Spinal cord (tissue), 10 donors: ENCODE measurements around the gene MFSD11. TPM values are rescaled to one million over a fixed set of nuclear protein-coding genes. Genes with fewer than 3 reads are reported as not detected.
"Not testable (repeated sequence)": the region's sequence is repeated elsewhere in the genome, so short reads cannot be mapped to it uniquely, and the experiment has no call there.

Source experiments
- DNase-seq, 6 donors: peaks; one replicate each; pipeline versions ENCODE4 v3.0.0 to v3.0.0-alpha.2; 2013 to 2015; ENCODE audit warnings: low spot score in 6 of 6, low read depth in 4 of 6
- H3K27ac ChIP-seq: one replicate; pipeline ENCODE4 v1.5.1; 2013; ENCODE audit warnings: low read depth, low read length, control low read depth
- H3K27me3 ChIP-seq: one replicate; pipeline ENCODE4 v1.6.1; 2013; ENCODE audit warnings: low read length; ENCODE audit not compliant: control insufficient read depth, insufficient read depth
- H3K36me3 ChIP-seq: one replicate; pipeline ENCODE4 v1.6.1; 2013; ENCODE audit warnings: low read length; ENCODE audit not compliant: control insufficient read depth, insufficient read depth
- H3K4me1 ChIP-seq: one replicate; pipeline ENCODE4 v1.6.1; 2013; ENCODE audit warnings: low read length; ENCODE audit not compliant: control insufficient read depth, insufficient read depth
- H3K4me3 ChIP-seq: one replicate; pipeline ENCODE4 v1.5.1; 2013; ENCODE audit warnings: low read depth, low read length, control low read depth
- H3K9me3 ChIP-seq: one replicate; pipeline ENCODE4 v1.6.1; 2013; ENCODE audit warnings: low read length; ENCODE audit not compliant: control insufficient read depth, insufficient read depth
- WGBS: methylation state at CpG from one replicate; pipeline ENCODE4 v1.1.5; 2013; ENCODE audit warnings: missing lambda C conversion rate; ENCODE audit not compliant: insufficient coverage; 5-methylcytosine and 5-hydroxymethylcytosine counted together
- polyA plus RNA-seq, 2 donors: library from polyadenylated mRNA; unstranded; fragments of 120-200 nt; gene quantifications; one replicate each; pipeline ENCODE4 v1.2.1, GENCODE V29; 2013; ENCODE audit not compliant: insufficient read length in 2 of 2
- total RNA-seq, 2 donors: library from RNA; depleted of rRNA in 1 of 2; stranded (reverse); fragments of 120-200 nt in 1 of 2; fragments of >200 nt in 1 of 2; gene quantifications; one replicate each; pipeline versions ENCODE4 v1.2.3 to v1.2.4, GENCODE V29; 2013 to 2014
- donor health status: healthy.

Gene MFSD11
- total and polyA plus RNA-seq, 4 donors: 28.9 to 72.9 (median 41.3) TPM

DNA sequence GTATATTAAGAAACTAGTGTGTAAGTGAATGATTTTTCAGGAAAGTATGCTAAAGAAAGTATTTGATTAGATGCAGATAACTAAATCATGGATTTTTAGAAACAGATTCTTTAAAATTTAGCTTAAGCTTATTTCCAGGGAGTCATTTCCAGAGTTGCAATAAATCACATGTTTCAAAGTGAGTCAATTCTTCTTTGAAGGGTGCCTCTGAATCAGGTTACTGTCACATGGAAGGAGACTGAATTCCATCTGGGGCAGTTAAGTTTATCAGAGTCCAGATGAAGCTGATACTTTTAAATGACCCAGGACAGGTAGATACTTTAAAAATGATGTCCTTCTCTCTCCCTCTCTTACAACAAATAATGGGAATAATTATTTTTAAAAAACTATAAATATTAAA lies 5.0 kb downstream of the MFSD11 start:
- Histone ChIP-seq H3K4me1 (peaks cover 3% of the 10 kb centered on the region), H3K4me3 (no peak overlapping the region), H3K27ac (no peak overlapping the region), H3K36me3 (peaks cover 32% of the 10 kb centered on the region), H3K9me3 (no peaks in the 10 kb centered on the region), H3K27me3 (no peaks in the 10 kb centered on the region)
- no peak for DNase-seq

- Histone ChIP-seq H3K4me3 (no peak overlapping the region), H3K27ac (no peak overlapping the region), H3K36me3 (peaks cover 47% of the 10 kb centered on the region), H3K27me3 (no peaks in the 10 kb centered on the region), H3K9me3 (no peaks in the 10 kb centered on the region), H3K4me1 (peaks cover under 1% of the 10 kb centered on the region)
- WGBS: 100% methylated on average over 1 of the region's 2 CpGs
- DNase-seq: no peak
Measured at GRCh38 chr17:76744747-76745146, 6.8 kb downstream of the MFSD11 start.

DNA sequence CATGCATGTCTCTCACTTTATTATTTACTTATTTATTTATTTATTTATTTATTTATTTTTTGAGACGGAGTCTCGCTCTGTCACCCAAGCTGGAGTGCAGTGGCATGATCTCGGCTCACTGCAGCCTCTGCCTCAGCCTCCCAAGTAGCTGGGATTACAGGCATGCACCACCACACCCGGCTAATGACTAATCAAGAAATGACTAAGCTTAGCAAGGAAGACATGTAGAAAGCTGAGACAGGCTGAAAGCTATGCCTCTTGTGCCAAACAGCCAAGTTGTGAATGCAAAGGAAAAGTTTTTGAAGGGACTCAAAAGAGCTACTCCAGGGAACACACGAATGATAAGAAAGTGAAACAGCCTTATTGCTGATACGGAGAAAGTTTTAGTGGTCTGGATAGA lies 7.9 kb downstream of the MFSD11 start:
- not testable (repeated sequence) for H3K9me3 ChIP-seq, H3K27ac ChIP-seq, DNase-seq, H3K4me3 ChIP-seq, H3K4me1 ChIP-seq, H3K27me3 ChIP-seq
- peaks cover 50% of the 10 kb centered on the region for H3K36me3 ChIP-seq
- WGBS: 87% methylated on average over 3 of the region's 6 CpGs

DNA sequence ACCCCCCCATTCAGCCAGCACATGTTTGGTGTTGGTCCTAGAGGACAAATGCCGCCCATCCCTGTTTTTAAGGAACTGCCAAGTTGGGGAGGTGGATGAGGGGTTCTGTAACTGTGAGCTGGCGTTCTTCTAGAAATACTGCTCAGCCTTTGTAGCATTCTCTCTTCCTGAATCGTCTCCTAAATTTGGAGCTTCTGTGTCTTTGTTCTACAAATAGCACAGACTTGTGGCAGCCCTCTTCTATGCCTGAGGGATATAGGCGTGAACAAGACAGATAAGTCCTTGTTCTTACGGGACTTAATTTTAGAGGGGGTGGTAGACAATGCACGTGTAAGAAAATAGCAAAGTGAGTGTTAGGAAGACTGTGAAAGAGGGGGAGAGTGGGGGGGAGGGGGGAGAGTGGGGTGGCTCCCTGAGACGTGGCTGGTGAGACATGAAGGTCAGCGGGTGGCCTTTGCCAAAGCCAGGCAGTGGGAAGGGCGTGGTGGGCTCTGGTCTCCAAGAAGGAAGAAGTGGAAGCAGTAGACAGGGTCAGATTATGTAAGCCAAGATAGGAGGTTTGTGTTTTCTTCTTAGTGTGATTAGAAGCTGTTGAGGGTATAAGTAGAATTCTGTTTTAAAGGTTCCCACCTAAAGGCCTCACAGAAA lies 9.9 kb downstream of the MFSD11 start:
- Histone ChIP-seq H3K36me3 (peaks cover 50% of the 10 kb centered on the region), H3K27ac (no peak overlapping the region)
- WGBS: 75% methylated on average over 7 of the region's 9 CpGs

DNA sequence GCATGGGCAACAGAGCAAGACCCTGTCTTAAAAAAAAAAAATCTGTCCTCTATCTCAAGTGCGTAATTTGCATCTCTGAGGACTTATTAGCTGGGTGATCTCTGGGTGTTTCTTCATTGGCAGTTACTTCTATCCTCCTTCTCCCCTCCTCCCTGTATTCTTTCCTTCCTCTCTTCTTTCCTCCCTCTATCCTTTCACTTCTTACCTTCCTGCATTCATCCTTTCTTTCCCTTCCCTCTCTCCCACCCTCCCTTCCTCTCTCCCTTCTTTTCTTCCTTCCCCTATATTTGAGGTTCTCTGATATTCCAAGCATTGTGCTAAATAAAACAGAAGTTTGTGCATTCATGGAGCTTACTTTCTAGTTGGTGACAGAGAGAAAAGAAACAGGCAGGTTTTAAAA lies 10.7 kb downstream of the MFSD11 start:
- Histone ChIP-seq H3K27ac (no peak overlapping the region), H3K4me1 (no peaks in the 10 kb centered on the region), H3K36me3 (peaks cover 53% of the 10 kb centered on the region), H3K27me3 (no peaks in the 10 kb centered on the region), H3K4me3 (no peak overlapping the region), H3K9me3 (no peaks in the 10 kb centered on the region)
- no CpG with 5 or more reads among the region's 1 CpG for WGBS
- no peak for DNase-seq

More for the DNA sequence above, 9.9 kb downstream of the MFSD11 start:
- H3K9me3 ChIP-seq: no peaks in the 10 kb centered on the region
- no peak overlapping the region for H3K4me3 ChIP-seq
- H3K4me1 ChIP-seq: no peaks in the 10 kb centered on the region
- no peak for DNase-seq
- no peaks in the 10 kb centered on the region for H3K27me3 ChIP-seq

DNA sequence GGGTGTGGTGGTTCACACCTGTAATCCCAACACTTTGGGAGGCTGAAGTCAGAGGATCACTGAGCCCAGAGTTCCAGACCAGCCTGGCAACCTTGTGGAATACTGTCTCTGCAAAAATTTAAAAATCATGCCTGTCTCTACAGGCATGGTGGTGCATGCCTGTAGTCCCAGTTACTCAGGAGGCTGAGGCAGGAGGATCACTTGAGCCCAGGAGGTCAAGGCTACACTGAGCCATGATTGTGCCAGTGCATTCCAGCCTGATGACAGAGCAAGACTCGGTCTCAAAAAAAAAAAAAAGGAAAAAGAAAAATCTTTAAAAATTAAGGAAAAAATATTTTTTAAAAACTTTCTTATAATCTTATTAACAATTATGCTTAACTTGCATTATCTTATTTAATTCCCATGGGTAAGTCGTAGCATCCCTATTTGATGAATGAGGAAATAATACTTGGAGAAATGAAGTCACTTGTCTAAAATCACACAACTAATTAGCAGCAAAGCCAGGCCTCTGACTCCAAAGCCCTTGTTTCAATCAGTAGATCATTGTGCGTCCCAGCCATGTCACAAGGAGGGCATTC lies 13.6 kb downstream of the MFSD11 start:
- no peaks in the 10 kb centered on the region for H3K27me3 ChIP-seq
- WGBS: no CpG with 5 or more reads among the region's 3 CpGs
- H3K4me1 ChIP-seq: no peaks in the 10 kb centered on the region
- DNase-seq: no peak
- no peak overlapping the region for H3K4me3 ChIP-seq
- H3K36me3 ChIP-seq: peaks cover 58% of the 10 kb centered on the region
- H3K27ac ChIP-seq: no peak overlapping the region
- no peaks in the 10 kb centered on the region for H3K9me3 ChIP-seq

GRCh38 chr17:76752006-76752405 lies 14.1 kb downstream of the MFSD11 start:
- Histone ChIP-seq H3K9me3 (no peaks in the 10 kb centered on the region), H3K27me3 (no peaks in the 10 kb centered on the region), H3K27ac (no peak overlapping the region), H3K36me3 (peaks cover 56% of the 10 kb centered on the region), H3K4me3 (no peak overlapping the region), H3K4me1 (no peaks in the 10 kb centered on the region)
- WGBS: 87% methylated on average over 2 of the region's 4 CpGs
- no peak for DNase-seq

DNA sequence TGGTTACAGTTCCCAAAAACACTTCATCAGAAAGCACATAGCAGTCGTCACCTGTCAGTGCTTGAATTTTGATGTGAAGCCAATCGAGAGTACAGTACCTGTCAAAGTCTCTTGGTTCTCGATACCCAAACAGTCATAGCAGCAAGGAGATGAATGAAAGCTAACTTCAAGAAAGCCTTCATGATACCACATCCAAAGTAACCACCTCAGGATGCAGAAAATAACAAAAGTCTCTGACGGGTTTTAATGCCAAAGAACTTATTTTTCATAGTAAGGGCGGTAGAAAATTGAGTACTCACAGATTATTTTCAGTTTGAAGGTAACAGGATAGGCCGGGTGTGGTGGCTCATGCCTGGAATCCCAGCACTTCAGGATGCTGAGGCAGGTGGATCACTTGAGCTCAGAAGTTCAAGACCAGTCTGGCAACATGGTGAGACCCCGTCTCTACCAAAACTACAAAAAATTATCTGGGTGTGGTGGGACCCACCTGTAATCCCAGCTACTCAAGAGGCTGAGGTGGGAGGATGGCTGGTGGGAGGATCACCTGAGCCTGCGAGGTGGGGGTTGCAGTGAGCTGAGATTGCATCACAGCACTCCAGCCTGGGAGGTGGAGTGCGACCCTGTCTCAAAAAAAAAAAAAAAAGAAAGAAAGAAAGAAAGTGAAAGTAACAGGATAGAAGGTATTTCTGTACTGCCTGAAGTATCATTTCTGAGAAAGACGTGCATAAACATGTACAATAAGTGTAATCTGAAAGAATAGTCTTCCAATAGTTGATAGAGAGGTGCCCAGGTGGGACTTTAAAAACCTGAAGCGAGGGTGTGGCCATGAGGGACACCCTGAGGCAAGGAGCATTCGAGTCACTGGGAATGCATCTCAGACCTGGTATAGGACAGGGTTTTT lies 15.4 kb downstream of the MFSD11 start:
- WGBS: 95% methylated on average over 8 of the region's 12 CpGs
- no peaks in the 10 kb centered on the region for H3K27me3 ChIP-seq
- H3K36me3 ChIP-seq: peaks cover 51% of the 10 kb centered on the region
- no peak overlapping the region for H3K4me3 ChIP-seq
- H3K4me1 ChIP-seq: no peaks in the 10 kb centered on the region
- no peak overlapping the region for H3K27ac ChIP-seq
- no peak for DNase-seq
- H3K9me3 ChIP-seq: no peaks in the 10 kb centered on the region

DNA sequence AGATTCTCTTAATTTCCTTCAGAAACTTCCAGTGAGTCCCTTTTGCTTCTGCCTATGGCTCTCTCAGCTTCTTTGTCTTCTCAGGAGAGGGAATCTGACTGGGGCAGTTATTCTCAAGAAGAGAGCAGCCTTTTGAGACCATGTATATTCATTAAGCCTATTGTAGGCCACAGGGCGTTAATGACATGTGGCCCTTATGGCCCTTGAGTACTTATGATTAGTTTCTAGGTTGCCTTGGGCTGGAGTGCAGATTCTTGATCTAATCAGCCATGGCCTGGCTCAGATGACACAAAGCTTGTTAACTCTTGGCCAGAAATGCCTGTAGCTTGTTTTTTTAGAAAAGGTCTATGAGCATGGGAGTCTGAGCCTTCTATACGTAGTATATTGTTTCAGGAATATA lies 17.4 kb downstream of the MFSD11 start:
- H3K9me3 ChIP-seq: no peaks in the 10 kb centered on the region
- peaks cover 53% of the 10 kb centered on the region for H3K36me3 ChIP-seq
- no peak overlapping the region for H3K27ac ChIP-seq
- no peak for DNase-seq
- H3K4me1 ChIP-seq: no peaks in the 10 kb centered on the region
- 78% methylated on average over 1 of the region's 2 CpGs for WGBS
- H3K4me3 ChIP-seq: no peak overlapping the region
- H3K27me3 ChIP-seq: no peaks in the 10 kb centered on the region
